Ovary (tissue), 9 donors: ENCODE results near the gene AGXT. TPM values are rescaled to one million over a fixed set of nuclear protein-coding genes. Genes with fewer than 3 reads are reported as not detected.

Experiments
- DNase-seq, 5 donors: peaks; one replicate each; pipeline ENCODE4 v3.0.0-alpha.2; 2019 to 2020
- H3K27ac ChIP-seq, 2 donors: fragments of 200-600 bp; one replicate each; pipeline versions ENCODE4 v1.5.1 to v1.8.0; 2019 to 2022
- H3K27me3 ChIP-seq: fragments of 200-600 bp; one replicate; pipeline ENCODE4 v1.8.0; 2022
- H3K36me3 ChIP-seq: fragments of 200-600 bp; sonication (generic); one replicate; pipeline ENCODE4 v1.5.1; 2019
- H3K4me1 ChIP-seq: one replicate; pipeline ENCODE4 v1.8.1; 2013; ENCODE audit warnings: mild to moderate bottlenecking, moderate library complexity; ENCODE audit not compliant: insufficient read depth
- H3K4me3 ChIP-seq: fragments of 200-600 bp; sonication (generic); one replicate; pipeline ENCODE4 v1.5.1; 2017
- H3K9me3 ChIP-seq, 2 donors: fragments of 200-600 bp in 1 of 2; sonication (generic) in 1 of 2; one replicate each; pipeline versions ENCODE4 v1.5.1 to v1.8.1; 2013 to 2019; ENCODE audit warnings: mild to moderate bottlenecking in 1 of 2, moderate library complexity in 1 of 2
- EP300 ChIP-seq: sonication (generic); formaldehyde crosslinking; IDR thresholded peaks from one replicate; pipeline ENCODE4 v1.6.1; 2017; ENCODE audit warnings: antibody characterized with exemption
- POLR2A ChIP-seq: fragments of 450-650 bp; IDR thresholded peaks from one replicate; pipeline ENCODE4 v1.6.1; 2017; ENCODE audit warnings: antibody characterized with exemption, mild to moderate bottlenecking, moderate library complexity
- WGBS, 3 donors: extraction: QIAGEN DNeasy Blood & Tissue Kit in 1 of 3; methylation state at CpG; one replicate each; pipeline versions ENCODE4 v1.1.5 to v1.1.7; 2013 to 2017; 5-methylcytosine and 5-hydroxymethylcytosine counted together
- intact Hi-C, 4 donors: fragments of 100-400 bp; cut with DNase I; formaldehyde crosslinking; loops; one replicate each; pipeline versions ENCODE4 v1.11.0 to v1.15.1; 2022 to 2023
- polyA plus RNA-seq, 2 donors: library from polyadenylated mRNA; stranded (reverse); fragments of 200-250 nt in 1 of 2; fragments of 350-450 nt in 1 of 2; fragmentation: Illumina TruSeq in 1 of 2; extraction: RNeasy Lipid Tissue Mini Kit (QIAGEN cat#74804) in 1 of 2; gene quantifications; one replicate each; pipeline ENCODE4 v1.2.3, GENCODE V29; 2013 to 2014
- total RNA-seq, 7 donors: library from RNA; depleted of rRNA in 2 of 7; stranded (reverse); fragments of >200 nt in 2 of 7; fragmentation: NEBNext Ultra II Directional in 3 of 7; extraction: Animal tissue kit (Norgen Biotek cat#: 25700) in 3 of 7; gene quantifications; one replicate each; pipeline versions ENCODE4 v1.1.0 to v1.2.4, GENCODE V29; 2016 to 2023
- TF ChIP-seq, protein P1 (sequence below), 3 donors: fragments of 450-650 bp in 2 of 3; fragments of 200-600 bp in 1 of 3; IDR thresholded peaks; one replicate each; pipeline versions ENCODE4 v1.5.1 to v1.8.0; 2016 to 2022; ENCODE audit warnings: antibody characterized with exemption in 3 of 3, mild to moderate bottlenecking in 1 of 3
- donor health status: DM: no; HTN: no; CAD: no; lungs with moderate emphysema.
- donor health status: DM: no; HTN: no; CAD: no.
- donor health status: Bipolar disorder and iron deficiency.
- donor health status: DM: yes; HTN: yes; CAD: no.
- donor health status: DM: no; HTN: no; CAD: no.
- donor health status: DM: yes; HTN: yes; CAD: no.

AGXT gene
- total and polyA plus RNA-seq, 9 donors: 0.04 to 0.79 (median 0.25) TPM; not detected in 6

GRCh38 chr2:240857039-240858008, 11.3 kb upstream of the AGXT start:
- H3K27me3 ChIP-seq: no peaks in the 10 kb centered on the region
- no peak overlapping the region for H3K27ac ChIP-seq
- TF ChIP-seq EP300 (no peak), POLR2A (no peak)
- TF ChIP-seq, protein P1, sequence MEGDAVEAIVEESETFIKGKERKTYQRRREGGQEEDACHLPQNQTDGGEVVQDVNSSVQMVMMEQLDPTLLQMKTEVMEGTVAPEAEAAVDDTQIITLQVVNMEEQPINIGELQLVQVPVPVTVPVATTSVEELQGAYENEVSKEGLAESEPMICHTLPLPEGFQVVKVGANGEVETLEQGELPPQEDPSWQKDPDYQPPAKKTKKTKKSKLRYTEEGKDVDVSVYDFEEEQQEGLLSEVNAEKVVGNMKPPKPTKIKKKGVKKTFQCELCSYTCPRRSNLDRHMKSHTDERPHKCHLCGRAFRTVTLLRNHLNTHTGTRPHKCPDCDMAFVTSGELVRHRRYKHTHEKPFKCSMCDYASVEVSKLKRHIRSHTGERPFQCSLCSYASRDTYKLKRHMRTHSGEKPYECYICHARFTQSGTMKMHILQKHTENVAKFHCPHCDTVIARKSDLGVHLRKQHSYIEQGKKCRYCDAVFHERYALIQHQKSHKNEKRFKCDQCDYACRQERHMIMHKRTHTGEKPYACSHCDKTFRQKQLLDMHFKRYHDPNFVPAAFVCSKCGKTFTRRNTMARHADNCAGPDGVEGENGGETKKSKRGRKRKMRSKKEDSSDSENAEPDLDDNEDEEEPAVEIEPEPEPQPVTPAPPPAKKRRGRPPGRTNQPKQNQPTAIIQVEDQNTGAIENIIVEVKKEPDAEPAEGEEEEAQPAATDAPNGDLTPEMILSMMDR (IDR thresholded peaks at IDR 0.05): no peak
- no peaks in the 10 kb centered on the region for H3K4me1 ChIP-seq
- no peak overlapping the region for H3K4me3 ChIP-seq
- peak in 1 of 5 donors; percentile 25 for DNase-seq
- 75 to 79% (median 79%) methylated on average over 21 of the region's 21 CpGs for WGBS, 3 donors
- H3K9me3 ChIP-seq: no peaks in the 10 kb centered on the region
- no peaks in the 10 kb centered on the region for H3K36me3 ChIP-seq
- intact Hi-C loops: loop anchor here in 2 of 4 donors (10.0 kb wide), 1 partner anchor 797 kb away; no protein-coding TSS in a partner anchor

- intact Hi-C loops: loop anchor here in 2 of 4 donors (10.0 kb wide), 1 partner anchor 796 kb away; no protein-coding TSS in a partner anchor
- no peak overlapping the region for H3K4me3 ChIP-seq
- WGBS, 3 donors: 86 to 93% (median 93%) methylated on average over 13 of the region's 13 CpGs
- no peaks in the 10 kb centered on the region for H3K27me3 ChIP-seq
- H3K9me3 ChIP-seq: no peaks in the 10 kb centered on the region
- TF ChIP-seq, protein P1 (IDR thresholded peaks at IDR 0.05): no peak
- TF ChIP-seq POLR2A (no peak), EP300 (no peak)
- no peak for DNase-seq
- no peaks in the 10 kb centered on the region for H3K4me1 ChIP-seq
- H3K27ac ChIP-seq: no peak overlapping the region
- H3K36me3 ChIP-seq: no peaks in the 10 kb centered on the region
These were observed 10.3 kb upstream of the AGXT start for GRCh38 chr2:240858321-240858720.

GRCh38 chr2:240858871-240859270, 9.8 kb upstream of the AGXT start:
- Histone ChIP-seq H3K27ac (no peak overlapping the region), H3K9me3 (no peaks in the 10 kb centered on the region), H3K4me1 (no peaks in the 10 kb centered on the region), H3K27me3 (no peaks in the 10 kb centered on the region), H3K4me3 (no peak overlapping the region), H3K36me3 (no peaks in the 10 kb centered on the region)
- WGBS, 3 donors: 90 to 94% (median 91%) methylated on average over 10 of the region's 10 CpGs
- intact Hi-C loops: loop anchor here in 2 of 4 donors (10.0 kb wide), 1 partner anchor 796 kb away; no protein-coding TSS in a partner anchor
- TF ChIP-seq POLR2A (no peak), EP300 (no peak)
- TF ChIP-seq, protein P1 (IDR thresholded peaks at IDR 0.05): no peak
- DNase-seq: no peak

- WGBS, 3 donors: 77 to 86% (median 83%) methylated on average over 2 of the region's 2 CpGs
- no peaks in the 10 kb centered on the region for H3K4me1 ChIP-seq
These were observed 7.1 kb upstream of the AGXT start for GRCh38 chr2:240861547-240861946.

More at GRCh38 chr2:240861547-240861946, 7.1 kb upstream of the AGXT start:
- no peaks in the 10 kb centered on the region for H3K27me3 ChIP-seq
- no peak for DNase-seq
- H3K36me3 ChIP-seq: no peaks in the 10 kb centered on the region
- intact Hi-C loops: no loop called here
- TF ChIP-seq, protein P1 (IDR thresholded peaks at IDR 0.05): no peak
- TF ChIP-seq POLR2A: no peak
- TF ChIP-seq EP300: no peak
- H3K27ac ChIP-seq: no peak overlapping the region
- no peak overlapping the region for H3K4me3 ChIP-seq
- H3K9me3 ChIP-seq: no peaks in the 10 kb centered on the region
